Sigmoid colon (tissue), 7 donors: ENCODE measurements around the gene FYN. TPM values are rescaled to one million over a fixed set of nuclear protein-coding genes. Genes with fewer than 3 reads are reported as not detected.

Experiments
- DNase-seq: peaks from one replicate; pipeline ENCODE4 v3.0.0-alpha.2; 2019
- H3K27ac ChIP-seq, 4 donors: fragments of 200-600 bp; sonication (generic); one replicate each; pipeline ENCODE4 v1.5.1; 2016 to 2019; ENCODE audit warnings: mild to moderate bottlenecking in 1 of 4
- H3K27me3 ChIP-seq, 3 donors: fragments of 200-600 bp; sonication (generic); one replicate each; pipeline ENCODE4 v1.5.1; 2019; ENCODE audit warnings: mild to moderate bottlenecking in 1 of 3
- H3K36me3 ChIP-seq, 4 donors: fragments of 200-600 bp; sonication (generic); one replicate each; pipeline ENCODE4 v1.5.1; 2016 to 2019
- H3K4me1 ChIP-seq, 4 donors: fragments of 200-600 bp; sonication (generic); one replicate each; pipeline ENCODE4 v1.5.1; 2017 to 2019
- H3K4me3 ChIP-seq, 4 donors: fragments of 200-600 bp; sonication (generic); one replicate each; pipeline ENCODE4 v1.5.1; 2017 to 2019; ENCODE audit warnings: mild to moderate bottlenecking in 2 of 4, moderate library complexity in 1 of 4
- H3K9me3 ChIP-seq, 4 donors: fragments of 200-600 bp in 3 of 4; sonication (generic) in 3 of 4; one replicate each; pipeline versions ENCODE4 v1.5.1 to v1.6.1; 2013 to 2019
- CTCF ChIP-seq, 4 experiments: fragments of 450-650 bp in 3 of 4; fragments of 200-600 bp in 1 of 4; IDR thresholded peaks; one replicate each; pipeline ENCODE4 v1.5.1; 2016 to 2019; ENCODE audit warnings: antibody characterized with exemption in 4 of 4, mild to moderate bottlenecking in 3 of 4, moderate library complexity in 2 of 4
- EP300 ChIP-seq, 4 donors: sonication (generic); formaldehyde crosslinking; IDR thresholded peaks; one replicate each; pipeline ENCODE4 v1.6.1; 2017; ENCODE audit warnings: antibody characterized with exemption in 4 of 4
- POLR2A ChIP-seq, 2 donors: fragments of 450-650 bp; IDR thresholded peaks; one replicate each; pipeline ENCODE4 v1.6.1; 2016; ENCODE audit warnings: antibody characterized with exemption in 2 of 2, mild to moderate bottlenecking in 2 of 2, moderate library complexity in 2 of 2
- POLR2AphosphoS5 ChIP-seq, 4 donors: sonication (generic); formaldehyde crosslinking; IDR thresholded peaks; one replicate each; pipeline ENCODE4 v1.6.1; 2017; ENCODE audit warnings: antibody characterized with exemption in 4 of 4
- WGBS, 2 donors: extraction: QIAGEN DNeasy Blood & Tissue Kit; methylation state at CpG; one replicate each; pipeline ENCODE4 v1.1.7; 2013; 5-methylcytosine and 5-hydroxymethylcytosine counted together
- intact Hi-C: fragments of 100-400 bp; cut with DNase I; formaldehyde crosslinking; loops from one replicate; pipeline ENCODE4 v1.15.1; 2023
- polyA plus RNA-seq, 3 donors: library from polyadenylated mRNA; stranded (reverse); fragments of 200-250 nt; gene quantifications; one replicate each; pipeline ENCODE4 v1.2.3, GENCODE V29; 2013
- total RNA-seq, 4 donors: library from RNA; depleted of rRNA; stranded (reverse); fragments of >200 nt; gene quantifications; one replicate each; pipeline ENCODE4 v1.1.0, GENCODE V29; 2016
- donor health status: healthy with polysubstance abuse.
- donor health status: Bipolar disorder and iron deficiency.
- donor health status: healthy.

FYN gene
- total and polyA plus RNA-seq, 7 donors, result 2.3 to 81.4 (median 56.9) TPM

- intact Hi-C loops, result no loop called here
- Histone ChIP-seq H3K4me1 (peaks cover 0 to 32% (median 3%) of the 10 kb centered on the region in 4 donors), H3K4me3 (no peak overlapping the region), H3K9me3 (no peaks in the 10 kb centered on the region), H3K27ac (no peak overlapping the region), H3K36me3 (no peaks in the 10 kb centered on the region), H3K27me3 (no peaks in the 10 kb centered on the region)
- DNase-seq, result no peak
- WGBS, 2 donors, result 96 to 97% methylated on average over 5 of the region's 5 CpGs
- TF ChIP-seq EP300 (IDR thresholded peaks at IDR 0.05) (no peak), POLR2AphosphoS5 (IDR thresholded peaks at IDR 0.05) (no peak), POLR2A (IDR thresholded peaks at IDR 0.05) (no peak), CTCF (IDR thresholded peaks at IDR 0.05) (no peak)
Observed at GRCh38 chr6:111727041-111727440, 146.2 kb downstream of the FYN start.

GRCh38 chr6:111725446-111726112, 147.7 kb downstream of the FYN start:
- TF ChIP-seq CTCF (IDR thresholded peaks at IDR 0.05) (no peak), POLR2A (IDR thresholded peaks at IDR 0.05) (no peak), POLR2AphosphoS5 (IDR thresholded peaks at IDR 0.05) (no peak), EP300 (IDR thresholded peaks at IDR 0.05) (no peak)
- Histone ChIP-seq H3K4me3 (no peak overlapping the region), H3K4me1 (peaks cover 0 to 32% (median 3%) of the 10 kb centered on the region in 4 donors), H3K27ac (no peak overlapping the region), H3K9me3 (no peaks in the 10 kb centered on the region), H3K27me3 (no peaks in the 10 kb centered on the region), H3K36me3 (no peaks in the 10 kb centered on the region)
- 90 to 93% methylated on average over 7 of the region's 7 CpGs for WGBS, 2 donors
- intact Hi-C loops, result no loop called here
- DNase-seq, result no peak

- Histone ChIP-seq H3K4me1 (peaks cover 0 to 32% (median 3%) of the 10 kb centered on the region in 4 donors), H3K27ac (no peak overlapping the region), H3K36me3 (no peaks in the 10 kb centered on the region), H3K27me3 (no peaks in the 10 kb centered on the region), H3K4me3 (no peak overlapping the region), H3K9me3 (no peaks in the 10 kb centered on the region)
- 25 to 35% methylated on average over 3 of the region's 3 CpGs for WGBS, 2 donors
- DNase-seq, result no peak
- intact Hi-C loops, result no loop called here
- TF ChIP-seq CTCF (IDR thresholded peaks at IDR 0.05) (no peak), EP300 (IDR thresholded peaks at IDR 0.05) (no peak), POLR2A (IDR thresholded peaks at IDR 0.05) (no peak), POLR2AphosphoS5 (IDR thresholded peaks at IDR 0.05) (no peak)
Observed at GRCh38 chr6:111724505-111724904, 148.7 kb downstream of the FYN start.

- DNase-seq, result no peak
- no peaks in the 10 kb centered on the region for H3K9me3 ChIP-seq
- H3K4me1 ChIP-seq, result peaks cover 0 to 32% (median 3%) of the 10 kb centered on the region in 4 donors
- intact Hi-C loops, result no loop called here
- no peak overlapping the region for H3K4me3 ChIP-seq
- no peaks in the 10 kb centered on the region for H3K27me3 ChIP-seq
- 90 to 91% methylated on average over 5 of the region's 5 CpGs for WGBS, 2 donors
- TF ChIP-seq CTCF (IDR thresholded peaks at IDR 0.05) (no peak), POLR2A (IDR thresholded peaks at IDR 0.05) (no peak), POLR2AphosphoS5 (IDR thresholded peaks at IDR 0.05) (no peak), EP300 (IDR thresholded peaks at IDR 0.05) (no peak)
- no peak overlapping the region for H3K27ac ChIP-seq
- no peaks in the 10 kb centered on the region for H3K36me3 ChIP-seq
Observed at GRCh38 chr6:111724039-111724438, 149.2 kb downstream of the FYN start.
